DND-41 (cell line): ENCODE results near the gene KCNT1.

Experiments
- ATAC-seq: fragments of 200-7000 bp; cut with Tn5 transposase; 3 replicates; pipeline ENCODE4 v1.9.1; 2021; ENCODE audit warnings: low read depth; ENCODE audit not compliant: insufficient read depth
- DNase-seq: peaks from one replicate; pipeline ENCODE4 v3.0.0-alpha.2; 2020
- H2AFZ ChIP-seq: 2 replicates; pipeline ENCODE4 v1.6.0; 2012; ENCODE audit warnings: low read depth, low read length
- H3K27ac ChIP-seq: 2 replicates; pipeline ENCODE4 v1.5.1; 2012; ENCODE audit warnings: low read length, inconsistent platforms
- H3K27me3 ChIP-seq: fragments of 200-600 bp; sonication (generic); 2 replicates; pipeline ENCODE4 v1.6.0; 2012; ENCODE audit warnings: low read length, mild to moderate bottlenecking, inconsistent platforms; ENCODE audit not compliant: insufficient read depth, poor library complexity
- H3K36me3 ChIP-seq: 2 replicates; pipeline ENCODE4 v1.5.1; 2012; ENCODE audit warnings: low read length, inconsistent platforms; ENCODE audit not compliant: insufficient read depth
- H3K4me1 ChIP-seq: 2 replicates; pipeline ENCODE4 v1.5.1; 2012; ENCODE audit warnings: mild to moderate bottlenecking, low read length; ENCODE audit not compliant: insufficient read depth
- H3K4me2 ChIP-seq: 2 replicates; pipeline ENCODE4 v1.6.0; 2012; ENCODE audit warnings: mild to moderate bottlenecking, moderate library complexity, low read length, inconsistent platforms; ENCODE audit not compliant: insufficient read depth
- H3K4me3 ChIP-seq, 2 experiments: fragments of 200-600 bp in 1 of 2; shearing (Covaris generic) in 1 of 2; 2 replicates each; pipeline ENCODE4 v1.5.1; 2012 to 2016; ENCODE audit warnings: inconsistent platforms in 2 of 2, low read length in 2 of 2, mild to moderate bottlenecking in 2 of 2, low read depth in 1 of 2, moderate library complexity in 1 of 2
- H3K79me2 ChIP-seq: 2 replicates; pipeline ENCODE4 v1.6.0; 2012; ENCODE audit warnings: low read length, inconsistent platforms; ENCODE audit not compliant: insufficient read depth
- H3K9ac ChIP-seq: 2 replicates; pipeline ENCODE4 v1.6.0; 2012; ENCODE audit warnings: low read depth, mild to moderate bottlenecking, inconsistent platforms, low read length, moderate library complexity
- H3K9me3 ChIP-seq: 2 replicates; pipeline ENCODE4 v1.5.1; 2012; ENCODE audit warnings: low read length, moderate library complexity, mild to moderate bottlenecking, inconsistent platforms; ENCODE audit not compliant: insufficient read depth, severe bottlenecking
- H4K20me1 ChIP-seq: 2 replicates; pipeline ENCODE4 v1.6.0; 2012; ENCODE audit warnings: low read length; ENCODE audit not compliant: insufficient read depth
- EZH2 ChIP-seq: IDR thresholded peaks from 3 replicates; pipeline ENCODE4 v1.6.1; 2012; ENCODE audit warnings: borderline replicate concordance, low read depth, mild to moderate bottlenecking, moderate library complexity, low read length, inconsistent platforms; ENCODE audit not compliant: severe bottlenecking
- TF ChIP-seq, protein P1 (sequence below): IDR thresholded peaks from 2 replicates; pipeline ENCODE4 v1.5.1; 2012; ENCODE audit warnings: borderline replicate concordance, low read length, moderate library complexity, mild to moderate bottlenecking; ENCODE audit not compliant: poor library complexity, severe bottlenecking; ENCODE audit errors: extremely low read depth

Gene KCNT1

DNA sequence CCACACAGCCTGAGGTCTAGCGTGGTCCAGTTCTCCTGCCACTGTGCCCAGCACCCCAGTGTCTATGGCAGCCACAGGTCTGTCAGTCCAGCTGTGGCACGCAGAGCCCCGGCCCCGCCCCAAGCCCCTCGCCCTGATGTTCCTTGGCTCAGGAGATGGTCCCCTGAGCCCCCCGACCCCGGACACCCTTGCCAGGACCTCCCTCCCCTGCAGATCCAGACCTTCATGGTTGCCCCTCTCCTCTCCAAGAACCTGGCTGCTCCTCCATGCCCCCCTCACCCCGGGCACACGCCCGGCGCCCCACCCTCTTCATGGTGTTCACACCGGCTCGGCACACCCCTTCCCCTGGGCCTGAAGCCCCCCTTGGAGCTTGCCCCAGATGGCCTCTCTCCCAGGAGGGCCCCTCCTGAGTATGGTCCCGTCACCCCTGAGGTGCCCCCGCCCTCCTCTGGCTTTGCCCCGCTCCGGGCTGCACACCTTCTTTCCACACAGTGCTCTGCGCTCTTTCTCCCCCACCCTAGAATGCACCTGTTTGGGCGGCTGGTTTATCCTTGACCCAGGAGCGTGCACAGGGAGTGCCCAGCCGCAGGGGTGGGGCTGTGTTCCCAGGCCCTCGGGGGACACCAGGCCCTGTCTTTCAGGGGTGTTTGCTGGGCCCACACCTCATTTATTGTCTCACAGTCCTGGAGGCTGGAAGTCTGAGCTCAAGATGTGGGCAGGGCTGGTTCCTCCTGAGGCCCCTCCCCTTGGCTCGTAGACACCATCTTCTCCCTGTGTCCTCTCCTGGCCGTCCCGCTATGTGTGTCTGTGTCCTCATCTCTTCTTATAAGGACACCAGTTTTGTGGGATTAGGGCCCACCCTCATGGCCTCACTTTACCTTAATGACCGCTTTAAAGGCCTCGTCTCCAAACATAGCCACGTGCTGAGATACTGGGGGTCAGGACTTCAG lies 37.6 kb downstream of the KCNT1 start:
- no peak overlapping the region for H3K9ac ChIP-seq
- H4K20me1 ChIP-seq, result no peaks in the 10 kb centered on the region
- no peak for ATAC-seq
- no peaks in the 10 kb centered on the region for H3K36me3 ChIP-seq
- no peak overlapping the region for H3K4me2 ChIP-seq
- no peak overlapping the region for H3K27ac ChIP-seq
- H2AFZ ChIP-seq, result no peak overlapping the region
- H3K4me3 ChIP-seq, result no peak overlapping the region
- TF ChIP-seq, protein P1, sequence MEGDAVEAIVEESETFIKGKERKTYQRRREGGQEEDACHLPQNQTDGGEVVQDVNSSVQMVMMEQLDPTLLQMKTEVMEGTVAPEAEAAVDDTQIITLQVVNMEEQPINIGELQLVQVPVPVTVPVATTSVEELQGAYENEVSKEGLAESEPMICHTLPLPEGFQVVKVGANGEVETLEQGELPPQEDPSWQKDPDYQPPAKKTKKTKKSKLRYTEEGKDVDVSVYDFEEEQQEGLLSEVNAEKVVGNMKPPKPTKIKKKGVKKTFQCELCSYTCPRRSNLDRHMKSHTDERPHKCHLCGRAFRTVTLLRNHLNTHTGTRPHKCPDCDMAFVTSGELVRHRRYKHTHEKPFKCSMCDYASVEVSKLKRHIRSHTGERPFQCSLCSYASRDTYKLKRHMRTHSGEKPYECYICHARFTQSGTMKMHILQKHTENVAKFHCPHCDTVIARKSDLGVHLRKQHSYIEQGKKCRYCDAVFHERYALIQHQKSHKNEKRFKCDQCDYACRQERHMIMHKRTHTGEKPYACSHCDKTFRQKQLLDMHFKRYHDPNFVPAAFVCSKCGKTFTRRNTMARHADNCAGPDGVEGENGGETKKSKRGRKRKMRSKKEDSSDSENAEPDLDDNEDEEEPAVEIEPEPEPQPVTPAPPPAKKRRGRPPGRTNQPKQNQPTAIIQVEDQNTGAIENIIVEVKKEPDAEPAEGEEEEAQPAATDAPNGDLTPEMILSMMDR, result no peak
- no peak for TF ChIP-seq EZH2
- no peaks in the 10 kb centered on the region for H3K79me2 ChIP-seq
- no peaks in the 10 kb centered on the region for H3K4me1 ChIP-seq
- no peaks in the 10 kb centered on the region for H3K27me3 ChIP-seq
- DNase-seq, result no peak
- H3K9me3 ChIP-seq, result no peaks in the 10 kb centered on the region

DNA sequence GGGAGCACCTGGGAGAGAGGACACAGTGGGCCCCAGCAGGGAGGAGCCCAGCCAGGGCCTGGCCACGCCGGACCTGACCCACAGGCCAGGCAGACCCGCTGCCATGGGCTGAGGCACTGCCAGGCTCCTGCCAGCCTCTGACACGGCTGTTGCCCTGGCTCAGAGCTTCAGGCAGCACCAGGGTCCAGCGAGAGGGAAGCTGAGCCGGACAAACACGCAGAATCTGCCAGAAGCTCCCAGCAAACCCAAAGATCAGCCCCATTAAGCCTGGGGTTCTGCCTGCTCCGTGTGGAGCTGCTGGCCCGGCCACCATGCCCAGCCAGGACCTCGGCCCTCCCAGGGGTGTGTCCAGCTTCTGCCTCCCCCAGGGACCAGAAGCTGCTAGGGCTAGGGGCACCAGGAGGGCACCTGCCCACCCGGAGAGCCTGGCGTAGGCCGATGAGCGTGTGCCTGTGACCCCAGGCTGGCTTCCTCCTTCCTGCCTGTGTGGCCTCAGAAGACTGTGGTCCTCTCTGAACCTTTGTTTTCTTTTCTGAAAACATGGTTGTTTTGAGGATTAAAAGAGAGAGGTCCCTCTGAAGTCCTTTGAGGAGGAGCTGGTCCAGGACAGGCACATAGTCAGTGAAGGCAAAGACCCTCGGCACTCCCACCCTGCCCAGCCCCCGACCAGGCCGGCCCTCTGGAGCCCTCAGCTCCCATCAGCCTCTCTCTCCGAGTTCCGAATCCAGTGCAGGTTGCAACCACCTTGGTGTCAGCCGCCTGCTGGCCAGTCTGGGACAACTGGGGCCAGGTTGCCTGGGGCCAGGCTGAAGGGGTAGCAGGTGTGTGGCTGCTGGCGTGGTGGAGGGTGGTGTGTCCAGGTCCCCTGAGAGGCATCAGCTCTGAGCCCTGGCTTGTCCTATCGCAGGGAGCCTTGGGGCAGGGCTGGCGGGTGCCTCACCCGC lies 39.6 kb downstream of the KCNT1 start:
- Histone ChIP-seq H3K9me3 (no peaks in the 10 kb centered on the region), H3K27ac (no peak overlapping the region), H3K36me3 (no peaks in the 10 kb centered on the region), H3K4me1 (no peaks in the 10 kb centered on the region), H4K20me1 (no peaks in the 10 kb centered on the region), H3K9ac (no peak overlapping the region), H2AFZ (no peak overlapping the region), H3K4me3 (no peak overlapping the region), H3K27me3 (no peaks in the 10 kb centered on the region), H3K4me2 (no peak overlapping the region), H3K79me2 (no peaks in the 10 kb centered on the region)
- DNase-seq (no peak), ATAC-seq (no peak)
- no peak for TF ChIP-seq EZH2
- TF ChIP-seq, protein P1, result no peak

DNA sequence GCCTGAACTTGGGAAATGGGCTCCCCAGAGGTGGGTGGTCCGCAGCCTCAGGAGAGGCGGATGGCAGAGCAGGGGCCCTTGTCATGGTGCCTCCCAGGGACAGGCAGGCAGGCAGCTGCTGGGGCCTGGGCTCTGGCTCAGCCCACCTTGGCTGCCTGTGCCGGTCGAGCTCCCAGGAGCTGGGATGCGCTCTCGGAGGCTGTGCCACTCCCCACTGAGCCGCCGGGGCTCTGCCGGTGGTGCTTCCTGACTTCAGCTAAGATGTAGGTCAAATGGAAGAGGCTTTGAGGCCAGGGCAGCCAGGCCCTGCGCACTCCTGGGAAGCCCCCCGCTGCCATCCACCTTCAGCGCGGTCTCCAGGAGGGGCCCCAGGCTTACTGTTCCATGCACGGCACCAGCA lies 41.0 kb downstream of the KCNT1 start:
- H3K9me3 ChIP-seq, result no peaks in the 10 kb centered on the region
- H3K4me3 ChIP-seq, result no peak overlapping the region
- H3K36me3 ChIP-seq, result no peaks in the 10 kb centered on the region
- H2AFZ ChIP-seq, result no peak overlapping the region
- no peak for DNase-seq
- ATAC-seq, result no peak
- H3K79me2 ChIP-seq, result no peaks in the 10 kb centered on the region
- no peak overlapping the region for H3K4me2 ChIP-seq
- H3K27me3 ChIP-seq, result no peaks in the 10 kb centered on the region
- no peak overlapping the region for H3K27ac ChIP-seq
- H4K20me1 ChIP-seq, result no peaks in the 10 kb centered on the region
- no peak for TF ChIP-seq EZH2
- TF ChIP-seq, protein P1, result no peak
- H3K9ac ChIP-seq, result no peak overlapping the region
- H3K4me1 ChIP-seq, result no peaks in the 10 kb centered on the region
